Thyroid gland (tissue), 4 donors: Measurements from ENCODE around the gene KPRP. TPM values are rescaled to one million over a fixed set of nuclear protein-coding genes. Genes with fewer than 3 reads are reported as not detected.

Experiments
- DNase-seq, 2 donors: peaks; one replicate each; pipeline ENCODE4 v3.0.0-alpha.2; 2019
- H3K27ac ChIP-seq, 3 donors: fragments of 200-600 bp; sonication (generic); 1 replicate in 2 of 3; 2 replicates in 1 of 3; pipeline ENCODE4 v1.5.1; 2016 to 2019; ENCODE audit warnings: mild to moderate bottlenecking in 1 of 3, moderate library complexity in 1 of 3
- H3K27me3 ChIP-seq: fragments of 200-600 bp; sonication (generic); one replicate; pipeline ENCODE4 v1.5.1; 2019
- H3K36me3 ChIP-seq, 2 donors: fragments of 200-600 bp; sonication (generic); one replicate each; pipeline ENCODE4 v1.5.1; 2016 to 2019
- H3K4me1 ChIP-seq, 2 donors: fragments of 200-600 bp; sonication (generic); one replicate each; pipeline ENCODE4 v1.5.1; 2017 to 2019
- H3K4me3 ChIP-seq, 3 donors: fragments of 200-600 bp; sonication (generic); replicated peaks in 1 of 3; 1 replicate in 2 of 3; 2 replicates in 1 of 3; pipeline ENCODE4 v1.5.1; 2016; ENCODE audit warnings: mild to moderate bottlenecking in 1 of 3
- H3K9me3 ChIP-seq: fragments of 200-600 bp; sonication (generic); one replicate; pipeline ENCODE4 v1.5.1; 2017
- POLR2A ChIP-seq, 2 donors: fragments of 450-650 bp; IDR thresholded peaks; one replicate each; pipeline ENCODE4 v1.6.1; 2017; ENCODE audit warnings: antibody characterized with exemption in 2 of 2, mild to moderate bottlenecking in 2 of 2, moderate library complexity in 1 of 2
- WGBS, 2 donors: methylation state at CpG; one replicate each; pipeline ENCODE4 v1.1.5; 2017; 5-methylcytosine and 5-hydroxymethylcytosine counted together
- intact Hi-C: fragments of 100-400 bp; cut with DNase I; formaldehyde crosslinking; loops from one replicate; pipeline ENCODE4 v1.15.1; 2023
- total RNA-seq, 4 donors: library from RNA; depleted of rRNA; stranded (reverse); fragments of >200 nt; gene quantifications; one replicate each; pipeline ENCODE4 v1.2.3, GENCODE V29; 2016
- TF ChIP-seq, protein P1 (sequence below), 6 experiments: fragments of 200-600 bp in 3 of 6; fragments of 450-650 bp in 3 of 6; sonication (generic) in 3 of 6; IDR thresholded peaks; one replicate each; pipeline ENCODE4 v1.5.1; 2016 to 2019; ENCODE audit warnings: antibody characterized with exemption in 6 of 6, mild to moderate bottlenecking in 2 of 6, inconsistent platforms in 1 of 6, moderate library complexity in 1 of 6

The KPRP gene
- total RNA-seq, 4 donors from 2014 or later, result not detected

DNA sequence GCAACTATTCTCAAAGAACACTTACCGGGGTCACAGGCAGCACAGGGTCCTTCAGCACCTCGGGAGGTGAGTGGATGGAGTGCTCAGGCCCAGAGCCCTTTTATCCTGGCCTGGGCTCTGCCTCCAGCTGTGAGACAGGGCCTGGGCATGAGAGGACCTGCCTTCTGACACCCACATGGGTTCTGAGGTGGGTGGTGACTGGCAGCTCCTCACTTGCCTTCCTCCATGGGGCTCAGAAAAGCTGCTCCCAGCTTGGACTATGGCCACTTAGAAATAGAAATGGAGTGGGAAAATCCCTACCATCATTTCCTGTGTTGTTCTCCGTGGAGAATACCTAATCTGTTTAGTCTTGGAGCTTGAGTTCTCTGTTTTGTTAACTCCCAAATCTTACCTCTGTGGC, 48.8 kb downstream of the KPRP start, which contains the start of gene LCE1C:
LCE1C (minus strand) TSS at position 76 of the 400 bp plus-strand sequence. CDS start 1,173 bp downstream, outside the sequence.
- no peaks in the 10 kb centered on the region for H3K9me3 ChIP-seq
- no peak within 1 kb of the TSS for H3K4me3 ChIP-seq
- no peaks in the 10 kb centered on the region for H3K27me3 ChIP-seq
- 27 to 30% methylated on average over 3 of the region's 3 CpGs for WGBS, 2 donors
- no peak for DNase-seq
- no peaks in the 10 kb centered on the region for H3K36me3 ChIP-seq
- TF ChIP-seq, protein P1, sequence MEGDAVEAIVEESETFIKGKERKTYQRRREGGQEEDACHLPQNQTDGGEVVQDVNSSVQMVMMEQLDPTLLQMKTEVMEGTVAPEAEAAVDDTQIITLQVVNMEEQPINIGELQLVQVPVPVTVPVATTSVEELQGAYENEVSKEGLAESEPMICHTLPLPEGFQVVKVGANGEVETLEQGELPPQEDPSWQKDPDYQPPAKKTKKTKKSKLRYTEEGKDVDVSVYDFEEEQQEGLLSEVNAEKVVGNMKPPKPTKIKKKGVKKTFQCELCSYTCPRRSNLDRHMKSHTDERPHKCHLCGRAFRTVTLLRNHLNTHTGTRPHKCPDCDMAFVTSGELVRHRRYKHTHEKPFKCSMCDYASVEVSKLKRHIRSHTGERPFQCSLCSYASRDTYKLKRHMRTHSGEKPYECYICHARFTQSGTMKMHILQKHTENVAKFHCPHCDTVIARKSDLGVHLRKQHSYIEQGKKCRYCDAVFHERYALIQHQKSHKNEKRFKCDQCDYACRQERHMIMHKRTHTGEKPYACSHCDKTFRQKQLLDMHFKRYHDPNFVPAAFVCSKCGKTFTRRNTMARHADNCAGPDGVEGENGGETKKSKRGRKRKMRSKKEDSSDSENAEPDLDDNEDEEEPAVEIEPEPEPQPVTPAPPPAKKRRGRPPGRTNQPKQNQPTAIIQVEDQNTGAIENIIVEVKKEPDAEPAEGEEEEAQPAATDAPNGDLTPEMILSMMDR (IDR thresholded peaks at IDR 0.05), result no peak
- no peak for TF ChIP-seq POLR2A (IDR thresholded peaks at IDR 0.05)
- H3K4me1 ChIP-seq, result no peaks in the 10 kb centered on the region
- H3K27ac ChIP-seq, result no peak within 1 kb of the TSS
- intact Hi-C loops, result no loop called here

DNA sequence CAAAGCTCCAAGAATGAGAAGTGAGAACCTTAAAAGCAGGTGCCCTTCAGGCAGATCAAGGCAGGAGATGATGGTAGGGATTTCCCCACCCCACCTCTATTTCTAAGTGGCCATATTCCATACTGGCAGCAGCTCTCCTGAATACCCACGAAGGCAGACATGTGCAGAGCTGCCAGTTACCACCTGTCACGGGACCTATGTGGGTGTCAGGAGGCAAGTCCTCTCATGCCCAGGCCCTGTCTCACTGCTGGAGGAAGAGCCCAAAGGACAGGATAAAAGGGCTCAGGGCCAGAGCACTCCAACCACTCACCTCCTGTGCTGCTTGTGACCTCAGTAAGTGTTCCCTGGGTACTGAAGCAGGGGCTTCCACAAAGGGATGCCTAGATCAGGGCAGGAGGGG, 53.2 kb downstream of the KPRP start:
- Histone ChIP-seq H3K27ac (no peak overlapping the region), H3K4me3 (no peak overlapping the region), H3K9me3 (no peaks in the 10 kb centered on the region), H3K4me1 (no peaks in the 10 kb centered on the region), H3K27me3 (no peaks in the 10 kb centered on the region), H3K36me3 (no peaks in the 10 kb centered on the region)
- DNase-seq, result no peak
- intact Hi-C loops, result no loop called here
- TF ChIP-seq, protein P1 (IDR thresholded peaks at IDR 0.05), result no peak
- no peak for TF ChIP-seq POLR2A (IDR thresholded peaks at IDR 0.05)
- WGBS, 2 donors, result 79 to 91% methylated on average over 2 of the region's 2 CpGs

Other genes with a start within 250 kb of the KPRP start
- gene LCE5A, start 247.2 kb upstream of the KPRP start, total RNA-seq, result not detected
- gene CRCT1, start 243.5 kb upstream of the KPRP start, total RNA-seq, result not detected
- gene LCE3E, start 191.2 kb upstream of the KPRP start, total RNA-seq, result not detected
- gene LCE3D, start 177.5 kb upstream of the KPRP start, total RNA-seq, result not detected
- not detected for gene LCE3C, start 157.8 kb upstream of the KPRP start, total RNA-seq
- not detected for gene LCE3B, start 144.2 kb upstream of the KPRP start, total RNA-seq
- gene LCE3A, start 134.9 kb upstream of the KPRP start, total RNA-seq, result not detected
- not detected for gene LCE2D, start 94.6 kb upstream of the KPRP start, total RNA-seq
- gene LCE2C, start 82.7 kb upstream of the KPRP start, total RNA-seq, result 10 to 100 TPM in 1 of 4 donors, not detected in 3; 17.6 TPM
- gene LCE2B, start 71.9 kb upstream of the KPRP start, total RNA-seq, result not detected
- gene LCE2A, start 59.7 kb upstream of the KPRP start, total RNA-seq, result not detected
- gene LCE4A, start 49.9 kb upstream of the KPRP start, total RNA-seq, result not detected
- not detected for gene LCE1F, start 17.1 kb downstream of the KPRP start, total RNA-seq
- gene LCE1E, start 28.2 kb downstream of the KPRP start, total RNA-seq, result not detected
- not detected for gene LCE1D, start 38.7 kb downstream of the KPRP start, total RNA-seq
- not detected for gene LCE1C, start 48.6 kb downstream of the KPRP start, total RNA-seq
- gene LCE1B, start 53.9 kb downstream of the KPRP start, total RNA-seq, result not detected
- gene LCE1A, start 69.4 kb downstream of the KPRP start, total RNA-seq, result not detected
- not detected for gene LCE6A, start 84.8 kb downstream of the KPRP start, total RNA-seq
- not detected for gene LCE7A, start 102.0 kb downstream of the KPRP start, total RNA-seq
- gene SMCP, start 120.3 kb downstream of the KPRP start, total RNA-seq, result 1 to 10 TPM in 1 of 4 donors, not detected in 3; 2.6 TPM
- not detected for gene IVL, start 150.5 kb downstream of the KPRP start, total RNA-seq
- not detected for gene SPRR5, start 189.2 kb downstream of the KPRP start, total RNA-seq
- not detected for gene SPRR4, start 212.6 kb downstream of the KPRP start, total RNA-seq
- not detected for gene SPRR1A, start 226.1 kb downstream of the KPRP start, total RNA-seq
- gene SPRR3, start 243.7 kb downstream of the KPRP start, total RNA-seq, result not detected